ENCODE results near the gene PRKAA2. TPM values are rescaled to one million over a fixed set of nuclear protein-coding genes. Genes with fewer than 3 reads are reported as not detected.

Gene PRKAA2
- total RNA-seq, 1 donor from 2014 or later = 1.4 TPM

DNA sequence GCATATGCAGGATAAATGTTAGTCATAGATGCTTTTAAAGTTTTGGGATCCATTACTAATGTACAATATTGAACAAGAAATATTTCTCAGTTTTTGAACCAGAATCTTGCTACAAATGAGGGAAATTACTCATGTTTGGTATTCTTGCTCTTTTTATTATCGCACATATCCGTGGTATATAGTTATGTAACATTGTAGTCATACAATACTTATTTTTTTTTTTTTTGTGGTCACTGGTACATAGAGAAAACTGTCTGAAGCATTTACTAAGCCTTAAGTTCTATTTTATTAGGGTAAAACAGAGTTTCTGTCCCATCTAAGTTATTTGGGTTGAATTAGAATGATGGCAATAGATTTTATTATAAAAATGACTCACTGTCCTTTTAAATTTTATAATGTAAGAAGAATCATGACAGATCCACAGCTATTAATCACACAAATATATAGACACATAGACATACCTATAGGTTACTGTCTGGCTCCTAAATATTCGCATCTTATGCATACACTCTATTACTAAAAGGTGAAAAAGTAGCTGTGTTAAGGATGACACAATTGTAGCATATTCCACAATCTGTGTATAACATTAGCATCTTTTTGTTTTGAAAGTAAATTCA lies 18.0 kb upstream of the PRKAA2 start:
- TF ChIP-seq, protein P1, sequence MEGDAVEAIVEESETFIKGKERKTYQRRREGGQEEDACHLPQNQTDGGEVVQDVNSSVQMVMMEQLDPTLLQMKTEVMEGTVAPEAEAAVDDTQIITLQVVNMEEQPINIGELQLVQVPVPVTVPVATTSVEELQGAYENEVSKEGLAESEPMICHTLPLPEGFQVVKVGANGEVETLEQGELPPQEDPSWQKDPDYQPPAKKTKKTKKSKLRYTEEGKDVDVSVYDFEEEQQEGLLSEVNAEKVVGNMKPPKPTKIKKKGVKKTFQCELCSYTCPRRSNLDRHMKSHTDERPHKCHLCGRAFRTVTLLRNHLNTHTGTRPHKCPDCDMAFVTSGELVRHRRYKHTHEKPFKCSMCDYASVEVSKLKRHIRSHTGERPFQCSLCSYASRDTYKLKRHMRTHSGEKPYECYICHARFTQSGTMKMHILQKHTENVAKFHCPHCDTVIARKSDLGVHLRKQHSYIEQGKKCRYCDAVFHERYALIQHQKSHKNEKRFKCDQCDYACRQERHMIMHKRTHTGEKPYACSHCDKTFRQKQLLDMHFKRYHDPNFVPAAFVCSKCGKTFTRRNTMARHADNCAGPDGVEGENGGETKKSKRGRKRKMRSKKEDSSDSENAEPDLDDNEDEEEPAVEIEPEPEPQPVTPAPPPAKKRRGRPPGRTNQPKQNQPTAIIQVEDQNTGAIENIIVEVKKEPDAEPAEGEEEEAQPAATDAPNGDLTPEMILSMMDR (IDR thresholded peaks at IDR 0.05) = no peak
- H3K27ac ChIP-seq = no peak overlapping the region
- DNase-seq (ENCODE audit: low spot score in 2 of 2) = no peak
- no peaks in the 10 kb centered on the region for H3K4me1 ChIP-seq
- H3K9me3 ChIP-seq = no peaks in the 10 kb centered on the region
- no peaks in the 10 kb centered on the region for H3K27me3 ChIP-seq
- intact Hi-C loops (cut with DNase I) = no loop called here
- H3K36me3 ChIP-seq = no peaks in the 10 kb centered on the region
- H3K4me3 ChIP-seq = no peak overlapping the region

DNA sequence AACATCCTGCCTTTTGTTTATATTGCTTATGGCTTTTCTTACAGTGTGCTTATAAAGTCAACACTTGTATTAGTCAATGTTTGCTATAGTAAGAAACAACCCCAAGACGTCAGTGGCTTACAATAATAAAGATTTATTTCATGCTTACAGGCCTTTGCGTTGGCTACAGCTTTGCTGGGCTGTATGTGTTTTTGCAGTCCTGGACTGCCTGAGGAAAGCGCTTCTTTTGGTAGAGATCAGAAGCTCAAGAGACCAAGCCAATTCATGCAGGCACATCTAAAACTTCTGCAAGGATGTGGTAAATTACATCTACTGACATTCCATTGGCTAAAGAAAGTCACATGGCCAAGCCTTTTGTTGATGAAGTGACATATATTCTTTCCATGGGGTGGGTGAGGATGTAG lies 17.5 kb upstream of the PRKAA2 start:
- H3K27me3 ChIP-seq = no peaks in the 10 kb centered on the region
- DNase-seq (ENCODE audit: low spot score in 2 of 2) = no peak
- no peaks in the 10 kb centered on the region for H3K36me3 ChIP-seq
- no peaks in the 10 kb centered on the region for H3K9me3 ChIP-seq
- TF ChIP-seq, protein P1 (IDR thresholded peaks at IDR 0.05) = no peak
- intact Hi-C loops (cut with DNase I) = no loop called here
- no peaks in the 10 kb centered on the region for H3K4me1 ChIP-seq
- H3K4me3 ChIP-seq = no peak overlapping the region
- no peak overlapping the region for H3K27ac ChIP-seq

DNA sequence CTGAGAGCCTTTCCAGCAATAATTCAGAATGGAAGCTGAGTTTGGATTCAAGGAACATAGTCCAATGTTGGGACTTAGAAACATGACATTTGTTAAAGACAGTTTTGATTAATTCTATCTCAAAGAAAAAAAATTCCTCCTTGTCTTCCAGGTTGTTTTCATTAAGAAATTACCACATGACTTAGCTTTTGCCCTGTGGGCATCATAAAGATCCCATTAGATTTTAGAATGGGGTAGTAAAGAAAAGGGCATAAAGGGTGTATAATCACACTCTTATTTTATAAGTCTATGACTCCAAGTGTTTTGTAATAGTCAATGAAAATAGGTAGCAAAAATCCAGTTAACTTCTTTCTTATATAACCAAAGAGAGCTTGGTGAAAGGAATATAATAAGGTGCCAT lies 14.3 kb upstream of the PRKAA2 start:
- no peaks in the 10 kb centered on the region for H3K36me3 ChIP-seq
- TF ChIP-seq, protein P1 (IDR thresholded peaks at IDR 0.05) = no peak
- no peaks in the 10 kb centered on the region for H3K4me1 ChIP-seq
- H3K27ac ChIP-seq = no peak overlapping the region
- intact Hi-C loops (cut with DNase I) = no loop called here
- no peak for DNase-seq (ENCODE audit: low spot score in 2 of 2)
- no peaks in the 10 kb centered on the region for H3K27me3 ChIP-seq
- H3K9me3 ChIP-seq = no peaks in the 10 kb centered on the region
- H3K4me3 ChIP-seq = no peak overlapping the region

DNA sequence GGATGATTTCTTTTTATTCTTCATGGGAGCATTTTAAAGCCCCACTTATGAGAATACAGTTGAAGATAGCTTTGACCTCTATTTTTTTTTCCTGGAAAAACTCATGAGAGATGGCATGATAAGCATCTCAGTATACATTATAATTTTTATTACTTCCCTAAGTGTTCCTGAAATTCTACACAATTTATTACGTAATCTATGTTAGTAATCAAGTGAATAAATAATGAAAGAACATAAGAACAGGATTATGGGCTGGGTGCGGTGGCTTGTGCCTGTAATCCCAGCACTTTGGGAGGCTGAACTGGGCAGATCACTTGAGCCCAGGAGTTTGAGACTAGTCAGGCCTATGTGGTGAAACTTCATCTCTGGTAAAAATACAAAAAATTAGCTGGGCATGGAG lies 13.2 kb upstream of the PRKAA2 start:
- Histone ChIP-seq H3K36me3 (no peaks in the 10 kb centered on the region), H3K27ac (no peak overlapping the region), H3K27me3 (no peaks in the 10 kb centered on the region), H3K4me1 (no peaks in the 10 kb centered on the region), H3K4me3 (no peak overlapping the region), H3K9me3 (no peaks in the 10 kb centered on the region)
- no peak for DNase-seq (ENCODE audit: low spot score in 2 of 2)
- TF ChIP-seq, protein P1 (IDR thresholded peaks at IDR 0.05) = no peak
- intact Hi-C loops (cut with DNase I) = no loop called here

DNA sequence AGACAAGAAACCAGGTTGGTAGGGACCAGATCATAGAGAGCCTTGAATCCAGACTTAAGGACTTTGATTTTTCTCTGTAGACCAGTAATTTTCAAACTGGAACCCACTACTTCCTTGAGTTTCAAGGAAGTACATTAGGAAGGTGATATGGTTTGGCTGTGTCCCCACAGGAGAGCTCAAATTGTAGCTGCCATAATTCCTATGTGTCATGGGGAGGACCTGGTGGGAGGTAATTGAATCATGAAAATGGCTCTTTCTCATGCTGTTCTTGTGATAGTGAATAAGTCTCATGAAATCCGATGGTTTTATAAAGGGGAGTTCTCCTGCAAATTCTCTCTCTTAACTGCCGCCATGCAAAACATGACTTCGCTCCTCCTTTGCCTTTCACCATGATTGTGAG lies 10.1 kb upstream of the PRKAA2 start:
- intact Hi-C loops (cut with DNase I) = no loop called here
- Histone ChIP-seq H3K27ac (no peak overlapping the region), H3K9me3 (no peaks in the 10 kb centered on the region), H3K36me3 (no peaks in the 10 kb centered on the region), H3K4me3 (no peak overlapping the region), H3K4me1 (no peaks in the 10 kb centered on the region), H3K27me3 (no peaks in the 10 kb centered on the region)
- TF ChIP-seq, protein P1 (IDR thresholded peaks at IDR 0.05) = no peak
- DNase-seq (ENCODE audit: low spot score in 2 of 2) = no peak

DNA sequence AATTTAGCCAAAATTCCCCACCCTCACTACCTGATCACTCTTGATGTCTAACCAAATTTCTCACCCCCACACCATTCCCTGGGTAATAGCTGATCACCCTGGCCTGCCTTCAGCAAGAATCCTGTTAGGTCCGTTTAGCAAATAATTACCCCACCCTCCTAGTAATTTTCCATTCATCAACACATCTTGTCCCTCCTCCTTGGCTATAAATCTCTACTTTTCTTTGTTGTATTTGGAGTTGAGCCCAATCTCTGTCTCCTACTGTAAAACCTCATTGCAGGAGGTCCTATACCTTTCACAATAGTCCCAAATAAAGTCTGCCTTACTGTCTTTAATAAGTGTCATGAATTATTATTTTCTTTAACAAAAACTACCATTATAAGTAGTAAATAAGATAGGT lies 6.9 kb upstream of the PRKAA2 start:
- no peak for DNase-seq (ENCODE audit: low spot score in 2 of 2)
- intact Hi-C loops (cut with DNase I) = no loop called here
- H3K36me3 ChIP-seq = no peaks in the 10 kb centered on the region

More for the DNA sequence above, 6.9 kb upstream of the PRKAA2 start:
- Histone ChIP-seq H3K4me1 (no peaks in the 10 kb centered on the region), H3K27me3 (no peaks in the 10 kb centered on the region), H3K9me3 (no peaks in the 10 kb centered on the region), H3K27ac (no peak overlapping the region), H3K4me3 (no peak overlapping the region)
- TF ChIP-seq, protein P1 (IDR thresholded peaks at IDR 0.05) = no peak

All from ascending aorta (tissue), 2 donors.